ENCODE results near the gene FOXK1. TPM values are rescaled to one million over a fixed set of nuclear protein-coding genes. Genes with fewer than 3 reads are reported as not detected.
"Not testable (repeated sequence)": the region's sequence is repeated elsewhere in the genome, so short reads cannot be mapped to it uniquely, and the experiment has no call there.

The FOXK1 gene
- total and polyA plus RNA-seq, 4 experiments from 2014 or later, result 1.3 to 53.3 (median 29.0) TPM

GRCh38 chr7:4682621-4683042 is 537 bp downstream of the FOXK1 start:
- Histone ChIP-seq H3K4me3 (ENCODE audit: low read length in 2 of 2) (peak overlapping the region in 1 of 2 donors; percentile 73), H3K27ac (ENCODE audit: low read depth, low read length) (peak overlapping the region; percentile 94), H3K9me3 (ENCODE audit: control insufficient read depth in 1 of 2, low read length in 2 of 2) (no peaks in the 10 kb centered on the region), H3K4me1 (ENCODE audit: insufficient read depth, low read length) (peaks cover 38% of the 10 kb centered on the region), H3K36me3 (ENCODE audit: insufficient read depth, low read length) (no peaks in the 10 kb centered on the region), H3K27me3 (ENCODE audit: insufficient read depth, low read length) (no peaks in the 10 kb centered on the region)
- H3K9me3 Mint-ChIP-seq, result no peaks in the 10 kb centered on the region
- peak; percentile 29 to 58 (median 31) for DNase-seq
- H3K36me3 Mint-ChIP-seq, result peaks cover 7 to 15% of the 10 kb centered on the region in 2 donors
- H3K27me3 Mint-ChIP-seq, result peaks cover 0 to 2% of the 10 kb centered on the region in 2 donors
- CTCF ChIA-PET (ENCODE audit: partially characterized antibody), result interaction anchor here (1.2 to 6.8 kb wide), 5 partner anchors 41 to 72 kb away, joined by 3 to 50 read pairs (median 5); no protein-coding TSS in a partner anchor
- H3K4me3 Mint-ChIP-seq, result peak overlapping the region; percentile 35 to 100 (median 96)
- POLR2A ChIA-PET (ENCODE audit: partially characterized antibody), result interaction anchor here (1.6 to 8.5 kb wide), 4 partner anchors 24 to 93 kb away, joined by 3 to 216 read pairs (median 35); partner anchors contain the start of gene AP5Z1
- peaks cover 25 to 43% (median 31%) of the 10 kb centered on the region in 4 donors for H3K4me1 Mint-ChIP-seq
- peak overlapping the region in 4 of 7 donors; percentile 17 to 91 (median 72) for H3K27ac Mint-ChIP-seq
- intact Hi-C loops (cut with micrococcal nuclease), result loop anchor here (1.0 to 5.0 kb wide), 2 partner anchors 41 to 45 kb away; no protein-coding TSS in a partner anchor

DNA sequence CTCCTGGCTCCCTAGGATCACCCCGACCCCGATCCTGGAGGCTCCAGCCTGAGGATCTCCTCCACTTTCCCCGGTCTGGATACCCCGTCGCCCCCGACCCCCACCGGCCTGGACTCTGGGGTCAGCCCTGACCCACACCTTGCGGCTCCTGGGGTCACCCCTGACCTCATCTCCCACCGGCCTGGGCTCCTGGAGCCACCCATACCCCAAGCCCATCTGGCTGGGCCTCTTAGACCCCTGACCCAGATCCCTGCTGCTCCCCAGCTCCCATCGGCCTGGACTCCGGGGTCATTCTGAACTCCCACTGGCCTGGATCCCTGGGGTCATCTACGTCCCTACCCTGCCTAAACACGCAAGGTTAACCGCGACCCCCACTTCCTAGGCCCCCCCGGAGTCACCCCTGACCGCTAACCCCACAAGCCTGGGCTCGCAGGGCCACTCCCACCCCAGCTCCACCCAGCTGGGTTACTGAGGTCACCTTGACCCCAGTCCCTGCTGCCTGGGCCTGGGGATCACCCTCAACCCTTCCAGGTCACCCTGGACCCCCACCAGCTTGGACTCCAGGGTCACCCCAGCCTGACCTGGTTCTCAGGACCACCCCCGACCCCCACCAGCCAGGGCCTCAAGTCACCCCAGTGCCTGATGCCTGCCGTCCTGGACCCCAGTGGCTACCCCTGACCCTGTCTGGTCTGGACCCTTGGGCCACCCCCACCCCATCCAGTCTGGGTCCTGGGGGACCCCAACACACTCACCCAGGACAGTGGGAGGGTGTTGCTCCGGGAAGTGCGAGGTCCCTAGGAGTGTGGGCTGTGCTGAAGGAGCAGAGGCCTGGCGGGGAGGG is 1.2 kb downstream of the FOXK1 start:
- DNase-seq, result peak in 2 of 5 donors; percentile 5 to 50
- Mint-ChIP-seq H3K4me1 (peaks cover 27 to 47% (median 36%) of the 10 kb centered on the region in 4 donors), H3K9me3 (no peaks in the 10 kb centered on the region), H3K27ac (peak overlapping the region; percentile 91 to 98 (median 96)), H3K4me3 (peak overlapping the region; percentile 90 to 100 (median 96)), H3K36me3 (peaks cover 7 to 18% of the 10 kb centered on the region in 2 donors), H3K27me3 (no peaks in the 10 kb centered on the region)
- H3K36me3 ChIP-seq (ENCODE audit: insufficient read depth, low read length), result no peaks in the 10 kb centered on the region
- H3K4me1 ChIP-seq (ENCODE audit: insufficient read depth, low read length), result peaks cover 43% of the 10 kb centered on the region
- H3K27me3 ChIP-seq (ENCODE audit: insufficient read depth, low read length), result no peaks in the 10 kb centered on the region
- H3K9me3 ChIP-seq (ENCODE audit: control insufficient read depth in 1 of 2, low read length in 2 of 2), result no peaks in the 10 kb centered on the region
- POLR2A ChIA-PET (ENCODE audit: partially characterized antibody), result interaction anchor here (0.6 to 8.5 kb wide), 5 partner anchors 24 to 92 kb away, joined by 3 to 216 read pairs (median 33); partner anchors contain the start of gene AP5Z1
- H3K4me3 ChIP-seq (ENCODE audit: low read length in 2 of 2), result peak overlapping the region; percentile 59 to 73
- peak overlapping the region; percentile 94 for H3K27ac ChIP-seq (ENCODE audit: low read depth, low read length)
- CTCF ChIA-PET (ENCODE audit: partially characterized antibody), result interaction anchor here (1.0 to 6.8 kb wide), 7 partner anchors 17 to 72 kb away, joined by 3 to 50 read pairs (median 4); no protein-coding TSS in a partner anchor
- intact Hi-C loops (cut with micrococcal nuclease), result loop anchor here (5.0 kb wide), 1 partner anchor 44 kb away; no protein-coding TSS in a partner anchor

DNA sequence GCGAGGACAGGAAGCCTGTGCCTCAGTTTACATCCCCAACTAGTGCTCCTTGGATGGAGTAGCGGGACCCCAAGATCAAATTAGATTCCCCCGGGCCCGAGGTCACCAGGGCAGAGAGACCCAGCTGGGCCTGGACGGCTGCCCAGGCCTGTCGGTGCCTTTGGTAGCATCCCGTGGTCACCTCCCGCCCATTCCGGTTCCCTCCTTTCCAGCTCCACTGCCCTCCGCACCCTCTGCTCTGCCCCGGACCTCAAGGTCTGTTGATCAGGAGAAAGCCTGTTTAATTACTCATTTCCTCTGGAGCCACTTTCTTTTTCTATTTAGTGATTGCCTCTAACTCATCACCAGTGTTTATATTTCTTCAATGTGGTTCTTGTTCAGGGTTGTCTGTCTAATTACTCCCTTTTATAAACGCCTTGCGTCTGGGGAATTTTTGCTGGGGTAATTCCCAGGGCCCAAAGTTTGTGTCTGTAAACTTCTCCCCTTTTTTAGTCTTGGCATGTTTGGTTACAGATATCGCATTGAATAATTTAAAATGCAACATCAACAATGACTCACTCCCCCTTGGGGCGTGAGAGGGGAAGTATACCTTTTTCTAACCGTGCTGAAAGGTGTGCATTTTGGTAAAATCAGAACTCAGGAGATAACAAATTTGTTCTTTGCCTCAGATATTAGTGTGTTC is 1.9 kb downstream of the FOXK1 start:
- ChIA-PET CTCF (ENCODE audit: partially characterized antibody) (interaction anchor here (1.0 to 6.8 kb wide), 5 partner anchors 17 to 70 kb away, joined by 3 to 50 read pairs (median 4); no protein-coding TSS in a partner anchor), POLR2A (ENCODE audit: partially characterized antibody) (interaction anchor here (0.6 to 8.5 kb wide), 4 partner anchors 42 to 91 kb away, joined by 3 to 216 read pairs (median 35); partner anchors contain the start of gene AP5Z1)
- H3K27me3 ChIP-seq (ENCODE audit: insufficient read depth, low read length), result no peaks in the 10 kb centered on the region
- H3K9me3 ChIP-seq (ENCODE audit: control insufficient read depth in 1 of 2, low read length in 2 of 2), result no peaks in the 10 kb centered on the region
- peaks cover 44% of the 10 kb centered on the region for H3K4me1 ChIP-seq (ENCODE audit: insufficient read depth, low read length)
- peak; percentile 43 to 84 (median 48) for DNase-seq
- peaks cover 7 to 19% of the 10 kb centered on the region in 2 donors for H3K36me3 Mint-ChIP-seq
- H3K36me3 ChIP-seq (ENCODE audit: insufficient read depth, low read length), result no peaks in the 10 kb centered on the region
- peaks cover 31 to 54% (median 42%) of the 10 kb centered on the region in 4 donors for H3K4me1 Mint-ChIP-seq
- H3K4me3 ChIP-seq (ENCODE audit: low read length in 2 of 2), result peak overlapping the region; percentile 59 to 73
- peak overlapping the region; percentile 91 to 98 (median 96) for H3K27ac Mint-ChIP-seq
- peak overlapping the region; percentile 94 for H3K27ac ChIP-seq (ENCODE audit: low read depth, low read length)
- no peaks in the 10 kb centered on the region for H3K27me3 Mint-ChIP-seq
- intact Hi-C loops (cut with micrococcal nuclease), result loop anchor here (1.0 to 5.0 kb wide), 4 partner anchors 43 to 91 kb away; partner anchors contain the start of gene AP5Z1
- no peaks in the 10 kb centered on the region for H3K9me3 Mint-ChIP-seq
- H3K4me3 Mint-ChIP-seq, result peak overlapping the region; percentile 90 to 100 (median 96)

GRCh38 chr7:4684846-4685245 is 2.8 kb downstream of the FOXK1 start:
- Histone ChIP-seq H3K27ac (ENCODE audit: low read depth, low read length) (peak overlapping the region; percentile 94), H3K4me3 (ENCODE audit: low read length in 2 of 2) (peak overlapping the region; percentile 59 to 73), H3K36me3 (ENCODE audit: insufficient read depth, low read length) (no peaks in the 10 kb centered on the region), H3K9me3 (ENCODE audit: control insufficient read depth in 1 of 2, low read length in 2 of 2) (no peaks in the 10 kb centered on the region), H3K27me3 (ENCODE audit: insufficient read depth, low read length) (no peaks in the 10 kb centered on the region), H3K4me1 (ENCODE audit: insufficient read depth, low read length) (peaks cover 52% of the 10 kb centered on the region)
- ChIA-PET POLR2A (ENCODE audit: partially characterized antibody) (interaction anchor here (0.6 to 8.5 kb wide), 4 partner anchors 16 to 90 kb away, joined by 3 to 216 read pairs (median 35); partner anchors contain the start of gene AP5Z1), CTCF (ENCODE audit: partially characterized antibody) (interaction anchor here (0.7 to 6.8 kb wide), 10 partner anchors 10 to 315 kb away, joined by 3 to 50 read pairs (median 4); no protein-coding TSS in a partner anchor)
- Mint-ChIP-seq H3K4me3 (peak overlapping the region; percentile 90 to 100 (median 96)), H3K36me3 (peaks cover 7 to 25% of the 10 kb centered on the region in 2 donors), H3K4me1 (peaks cover 38 to 63% (median 50%) of the 10 kb centered on the region in 4 donors), H3K27ac (peak overlapping the region; percentile 91 to 98 (median 96)), H3K27me3 (no peaks in the 10 kb centered on the region), H3K9me3 (no peaks in the 10 kb centered on the region)
- DNase-seq, result no peak
- intact Hi-C loops (cut with micrococcal nuclease), result loop anchor here (1.0 to 5.0 kb wide), 4 partner anchors 42 to 90 kb away; partner anchors contain the start of gene AP5Z1

- H3K36me3 Mint-ChIP-seq, result peaks cover 7 to 28% of the 10 kb centered on the region in 2 donors
- DNase-seq; H3K36me3 ChIP-seq (ENCODE audit: insufficient read depth, low read length); H3K9me3 Mint-ChIP-seq; H3K27ac ChIP-seq (ENCODE audit: low read depth, low read length); H3K27me3 Mint-ChIP-seq; intact Hi-C loops (cut with micrococcal nuclease); H3K4me3 ChIP-seq (ENCODE audit: low read length in 2 of 2); H3K27me3 ChIP-seq (ENCODE audit: insufficient read depth, low read length); H3K9me3 ChIP-seq (ENCODE audit: control insufficient read depth in 1 of 2, low read length in 2 of 2): not testable (repeated sequence)
- peaks cover 60% of the 10 kb centered on the region for H3K4me1 ChIP-seq (ENCODE audit: insufficient read depth, low read length)
- H3K27ac Mint-ChIP-seq, result peak overlapping the region in 2 of 7 donors; percentile 70 to 72
- H3K4me1 Mint-ChIP-seq, result peaks cover 46 to 71% (median 58%) of the 10 kb centered on the region in 4 donors
- peak overlapping the region in 6 of 8 donors; percentile 49 to 95 (median 65) for H3K4me3 Mint-ChIP-seq
- ChIA-PET POLR2A (ENCODE audit: partially characterized antibody) (interaction anchor here (4.4 to 8.5 kb wide), 3 partner anchors 43 to 90 kb away, joined by 33 to 216 read pairs (median 37); partner anchors contain the start of gene AP5Z1), CTCF (ENCODE audit: partially characterized antibody) (interaction anchor here (0.7 to 6.8 kb wide), 7 partner anchors 9 to 63 kb away, joined by 3 to 50 read pairs (median 4); no protein-coding TSS in a partner anchor)
Measured at GRCh38 chr7:4685676-4686075, 3.6 kb downstream of the FOXK1 start.

DNA sequence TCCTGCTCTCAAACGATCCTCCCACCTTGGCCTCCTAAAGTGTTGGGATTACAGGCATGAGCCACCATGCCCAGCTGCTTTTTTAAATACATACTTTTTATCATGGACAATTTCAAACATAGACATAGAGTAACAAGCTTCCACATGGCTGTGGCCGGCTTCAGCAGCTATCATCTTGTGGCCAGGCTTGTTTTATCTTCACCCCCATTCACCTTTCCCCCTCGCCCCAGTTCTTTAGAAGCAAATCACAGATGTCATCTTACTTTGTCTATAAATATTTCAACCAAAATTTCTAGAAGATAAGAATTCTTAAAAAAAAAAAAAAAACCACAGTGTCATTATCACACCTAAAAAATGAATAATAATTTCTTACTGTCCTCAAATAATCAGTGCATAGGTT is 5.9 kb downstream of the FOXK1 start:
- Mint-ChIP-seq H3K4me1 (peaks cover 53 to 85% (median 69%) of the 10 kb centered on the region in 4 donors), H3K27me3 (no peaks in the 10 kb centered on the region), H3K36me3 (peaks cover 11 to 30% of the 10 kb centered on the region in 2 donors), H3K27ac (peak overlapping the region in 2 of 7 donors; percentile 4 to 14), H3K4me3 (peak overlapping the region in 4 of 8 donors; percentile 6 to 57 (median 16)), H3K9me3 (no peaks in the 10 kb centered on the region)
- ChIA-PET POLR2A (ENCODE audit: partially characterized antibody) (no interaction called here), CTCF (ENCODE audit: partially characterized antibody) (interaction anchor here (1.0 to 3.2 kb wide), 2 partner anchors 8 to 56 kb away, joined by 3 to 13 read pairs; no protein-coding TSS in a partner anchor)
- intact Hi-C loops (cut with micrococcal nuclease), result no loop called here
- Histone ChIP-seq H3K4me1 (ENCODE audit: insufficient read depth, low read length) (peaks cover 67% of the 10 kb centered on the region), H3K27ac (ENCODE audit: low read depth, low read length) (no peak overlapping the region), H3K9me3 (ENCODE audit: control insufficient read depth in 1 of 2, low read length in 2 of 2) (no peaks in the 10 kb centered on the region), H3K36me3 (ENCODE audit: insufficient read depth, low read length) (no peaks in the 10 kb centered on the region), H3K4me3 (ENCODE audit: low read length in 2 of 2) (no peak overlapping the region), H3K27me3 (ENCODE audit: insufficient read depth, low read length) (no peaks in the 10 kb centered on the region)
- no peak for DNase-seq
